GM12892 (cell line): ENCODE results near the gene GNB1L.

Experiments
- POLR2A ChIP-seq: IDR thresholded peaks from 2 replicates; pipeline ENCODE4 v1.6.1; 2011; ENCODE audit warnings: low read depth, low read length, control low read depth
- POLR2AphosphoS5 ChIP-seq: IDR thresholded peaks from 2 replicates; pipeline ENCODE4 v1.6.1; 2011; ENCODE audit warnings: low read depth, low read length, control low read depth
- TAF1 ChIP-seq: IDR thresholded peaks from 2 replicates; pipeline ENCODE4 v1.6.1; 2011; ENCODE audit warnings: low read depth, mild to moderate bottlenecking, control low read depth, low read length, borderline replicate concordance

DNA sequence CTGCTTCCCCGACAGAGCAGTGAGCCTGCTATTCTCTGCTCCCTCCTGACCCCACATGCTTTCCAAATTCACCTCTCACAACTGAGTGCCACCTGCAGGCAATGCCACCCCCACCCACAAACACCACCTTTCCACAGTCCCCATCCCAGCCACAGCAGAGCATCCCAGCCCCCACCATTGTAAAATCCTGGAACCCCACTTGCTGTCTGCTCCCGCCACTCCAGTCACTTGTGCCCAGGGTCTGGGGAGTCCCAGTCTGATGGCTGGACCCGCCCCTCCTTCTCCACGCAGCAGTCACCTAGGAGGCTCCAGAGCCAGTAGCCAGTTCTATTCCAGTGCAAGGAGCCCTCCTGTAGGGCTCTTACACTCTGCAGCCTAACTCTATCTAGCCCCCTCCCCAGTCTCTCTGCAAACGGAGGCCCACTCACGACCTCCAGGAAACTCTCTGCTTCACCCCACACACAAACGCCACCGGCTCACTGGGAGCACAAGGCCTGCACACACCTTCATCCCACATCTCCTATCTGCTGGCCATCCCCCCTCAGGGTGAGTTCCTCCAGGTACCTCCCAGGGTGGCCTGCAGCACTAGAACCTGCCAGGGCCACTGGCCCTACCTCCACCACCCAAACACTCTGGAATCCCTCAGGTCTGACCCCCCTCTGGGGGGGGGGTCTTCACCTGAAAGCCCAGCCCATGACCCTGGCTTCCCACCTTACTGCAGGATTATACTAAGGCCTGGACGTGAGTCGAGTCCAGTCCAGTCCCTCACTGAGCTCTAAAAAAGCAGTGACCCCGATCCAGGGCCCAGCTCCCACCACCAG lies 1.4 kb downstream of the GNB1L start:
- TF ChIP-seq POLR2AphosphoS5: no peak
- TF ChIP-seq POLR2A: peak; percentile 20; the same call in 1 of the 2 replicates
- TF ChIP-seq TAF1: no peak
